Endodermal cell (in vitro differentiated cells): ENCODE measurements around the gene KLHL9. TPM values are rescaled to one million over a fixed set of nuclear protein-coding genes. Genes with fewer than 3 reads are reported as not detected.

Experiments
- DNase-seq: peaks from one replicate; pipeline ENCODE4 v3.0.0-alpha.2; 2017
- H3K27ac ChIP-seq: 2 replicates; pipeline ENCODE4 v1.5.1; 2013; ENCODE audit warnings: mild to moderate bottlenecking, low read depth, low read length, moderate library complexity
- H3K27me3 ChIP-seq: 2 replicates; pipeline ENCODE4 v1.6.1; 2013; ENCODE audit warnings: mild to moderate bottlenecking, low read length, moderate library complexity; ENCODE audit not compliant: insufficient read depth, control insufficient read depth, poor library complexity, severe bottlenecking
- H3K36me3 ChIP-seq: 2 replicates; pipeline ENCODE4 v1.7.0; 2013; ENCODE audit warnings: mild to moderate bottlenecking, low read length, moderate library complexity; ENCODE audit not compliant: control insufficient read depth, insufficient read depth
- H3K4me1 ChIP-seq: one replicate; pipeline ENCODE4 v1.7.0; 2013; ENCODE audit warnings: low read length; ENCODE audit not compliant: control insufficient read depth, insufficient read depth
- H3K4me3 ChIP-seq: 2 replicates; pipeline ENCODE4 v1.5.1; 2013; ENCODE audit warnings: mild to moderate bottlenecking, low read length, moderate library complexity
- H3K9ac ChIP-seq: 2 replicates; pipeline ENCODE4 v1.6.1; 2013; ENCODE audit warnings: mild to moderate bottlenecking, low read length, moderate library complexity; ENCODE audit not compliant: poor library complexity, severe bottlenecking; ENCODE audit errors: extremely low read depth
- H3K9me3 ChIP-seq: 2 replicates; pipeline ENCODE4 v1.6.1; 2013; ENCODE audit warnings: mild to moderate bottlenecking, low read length, moderate library complexity; ENCODE audit not compliant: control insufficient read depth
- H3K27ac Mint-ChIP-seq: 2 replicates; pipeline ENCODE4 v1.8.0; 2020; ENCODE audit warnings: mixed read lengths
- H3K27me3 Mint-ChIP-seq: 2 replicates; pipeline ENCODE4 v1.8.0; 2021; ENCODE audit warnings: mild to moderate bottlenecking, mixed read lengths; ENCODE audit not compliant: insufficient read depth
- H3K36me3 Mint-ChIP-seq: 2 replicates; pipeline ENCODE4 v1.8.0; 2020; ENCODE audit warnings: low read depth, mixed read lengths
- H3K4me1 Mint-ChIP-seq: 2 replicates; pipeline ENCODE4 v1.8.0; 2020; ENCODE audit warnings: mixed read lengths
- H3K4me3 Mint-ChIP-seq: 2 replicates; pipeline ENCODE4 v1.8.0; 2020; ENCODE audit warnings: mild to moderate bottlenecking, moderate library complexity, mixed read lengths
- H3K9me3 Mint-ChIP-seq: 2 replicates; pipeline ENCODE4 v1.8.0; 2020; ENCODE audit warnings: mild to moderate bottlenecking, mixed read lengths
- whole genome bisulfite sequencing, 2 experiments: methylation state at CpG; one replicate each; pipeline versions ENCODE4 v1.1.5 to v1.1.7; 2013; ENCODE audit warnings: missing lambda C conversion rate in 2 of 2, mixed read lengths in 1 of 2; ENCODE audit not compliant: insufficient coverage in 1 of 2, insufficient read length in 1 of 2; 5-methylcytosine and 5-hydroxymethylcytosine counted together
- total RNA-seq, 2 donors: library from RNA; stranded (reverse); fragmentation: NEBNext Ultra II Directional in 1 of 2; extraction: Animal tissue kit (Norgen Biotek cat#: 25700) in 1 of 2; gene quantifications; 2 replicates in 1 of 2; 3 replicates in 1 of 2; pipeline ENCODE4 v1.2.1, GENCODE V29; 2021
- TF ChIP-seq, protein P1 (sequence below): fragments of 200-600 bp; sonication (generic); conservative IDR thresholded peaks from 2 replicates; pipeline ENCODE4 v1.5.0; 2021; ENCODE audit warnings: antibody characterized with exemption, mild to moderate bottlenecking

Gene KLHL9
- total RNA-seq, 2 donors from 2014 or later, result 24.6 to 32.0 TPM

DNA sequence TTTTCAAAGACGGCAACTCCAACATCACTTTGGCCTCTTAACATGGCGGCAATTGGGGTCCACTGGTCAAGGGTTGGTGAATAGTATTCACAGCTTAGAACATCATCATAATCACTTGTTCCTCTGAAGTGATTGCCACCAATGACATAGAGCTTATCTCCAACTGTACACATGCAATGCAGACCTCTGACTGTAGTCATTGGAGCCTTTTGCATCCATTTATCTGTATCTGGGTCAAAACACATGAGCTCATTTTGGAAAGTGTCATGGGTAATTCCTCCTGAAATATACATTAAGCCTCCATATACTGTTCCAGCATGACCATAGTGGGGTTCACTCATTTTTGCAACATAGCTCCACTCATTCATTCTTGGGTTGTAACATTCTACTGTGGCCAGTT, 2.0 kb downstream of the KLHL9 start:
- Histone ChIP-seq H3K4me1 (peaks cover 7% of the 10 kb centered on the region), H3K9me3 (no peaks in the 10 kb centered on the region)

DNA sequence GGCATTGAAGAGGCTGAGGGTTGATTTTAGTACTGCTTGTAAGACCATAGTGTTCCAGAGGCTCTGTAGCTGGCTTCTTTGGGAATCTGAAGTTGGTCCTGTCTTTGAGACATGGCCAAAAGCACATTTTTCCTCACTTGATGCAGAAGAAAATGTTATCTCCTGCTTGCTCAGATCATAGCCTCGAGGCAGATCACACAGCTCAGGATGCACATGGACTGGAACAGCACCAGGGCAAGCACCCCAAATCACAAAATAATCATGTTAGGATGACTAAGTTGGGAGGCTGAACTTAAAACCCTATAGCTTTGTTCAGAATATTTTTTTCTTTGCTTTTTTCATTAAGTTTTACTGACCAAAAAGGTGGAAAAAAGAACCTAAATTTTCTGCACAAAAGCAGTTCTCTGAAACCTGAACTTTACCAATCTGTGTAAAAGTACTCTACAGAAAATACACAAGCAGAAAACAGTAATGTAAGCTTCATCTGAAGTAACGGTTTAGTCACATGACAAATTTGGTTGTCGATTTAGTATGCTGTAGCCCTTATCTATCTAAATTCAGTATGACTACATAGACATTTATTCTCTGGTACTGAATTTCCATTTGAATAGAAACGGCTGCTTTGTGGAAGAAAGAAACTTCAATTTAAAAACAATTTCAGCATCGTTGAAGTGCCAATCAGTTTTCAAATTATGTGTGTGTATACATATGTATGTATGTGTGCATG, 3.4 kb downstream of the KLHL9 start:
- TF ChIP-seq, protein P1, sequence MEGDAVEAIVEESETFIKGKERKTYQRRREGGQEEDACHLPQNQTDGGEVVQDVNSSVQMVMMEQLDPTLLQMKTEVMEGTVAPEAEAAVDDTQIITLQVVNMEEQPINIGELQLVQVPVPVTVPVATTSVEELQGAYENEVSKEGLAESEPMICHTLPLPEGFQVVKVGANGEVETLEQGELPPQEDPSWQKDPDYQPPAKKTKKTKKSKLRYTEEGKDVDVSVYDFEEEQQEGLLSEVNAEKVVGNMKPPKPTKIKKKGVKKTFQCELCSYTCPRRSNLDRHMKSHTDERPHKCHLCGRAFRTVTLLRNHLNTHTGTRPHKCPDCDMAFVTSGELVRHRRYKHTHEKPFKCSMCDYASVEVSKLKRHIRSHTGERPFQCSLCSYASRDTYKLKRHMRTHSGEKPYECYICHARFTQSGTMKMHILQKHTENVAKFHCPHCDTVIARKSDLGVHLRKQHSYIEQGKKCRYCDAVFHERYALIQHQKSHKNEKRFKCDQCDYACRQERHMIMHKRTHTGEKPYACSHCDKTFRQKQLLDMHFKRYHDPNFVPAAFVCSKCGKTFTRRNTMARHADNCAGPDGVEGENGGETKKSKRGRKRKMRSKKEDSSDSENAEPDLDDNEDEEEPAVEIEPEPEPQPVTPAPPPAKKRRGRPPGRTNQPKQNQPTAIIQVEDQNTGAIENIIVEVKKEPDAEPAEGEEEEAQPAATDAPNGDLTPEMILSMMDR, result no peak
- DNase-seq, result no peak
- H3K27me3 ChIP-seq, result no peaks in the 10 kb centered on the region
- peaks cover 44% of the 10 kb centered on the region for H3K36me3 ChIP-seq
- Mint-ChIP-seq H3K27me3 (no peaks in the 10 kb centered on the region), H3K4me1 (peaks cover 28% of the 10 kb centered on the region), H3K27ac (no peak overlapping the region), H3K4me3 (no peak overlapping the region), H3K9me3 (no peaks in the 10 kb centered on the region), H3K36me3 (peaks cover 21% of the 10 kb centered on the region)
- H3K9ac ChIP-seq, result no peak overlapping the region
- H3K9me3 ChIP-seq, result no peaks in the 10 kb centered on the region
- no peak overlapping the region for H3K27ac ChIP-seq
- peaks cover 7% of the 10 kb centered on the region for H3K4me1 ChIP-seq
- peak overlapping the region; percentile 89 for H3K4me3 ChIP-seq
- 83 to 90% methylated on average over 3 to 5 of the region's 5 CpGs for WGBS, 2 experiments

More for the DNA sequence above, 2.0 kb downstream of the KLHL9 start:
- H3K27ac Mint-ChIP-seq, result no peak overlapping the region
- H3K9ac ChIP-seq, result no peak overlapping the region
- peaks cover 28% of the 10 kb centered on the region for H3K4me1 Mint-ChIP-seq
- peaks cover 44% of the 10 kb centered on the region for H3K36me3 ChIP-seq
- TF ChIP-seq, protein P1, result no peak
- WGBS, 2 experiments, result 90 to 100% methylated on average over 1 to 2 of the region's 2 CpGs
- peaks cover 3% of the 10 kb centered on the region for H3K27me3 Mint-ChIP-seq
- H3K36me3 Mint-ChIP-seq, result peaks cover 21% of the 10 kb centered on the region
- no peaks in the 10 kb centered on the region for H3K9me3 Mint-ChIP-seq
- DNase-seq, result no peak
- H3K4me3 ChIP-seq, result peak overlapping the region; percentile 89
- peak overlapping the region; percentile 90 for H3K4me3 Mint-ChIP-seq
- H3K27me3 ChIP-seq, result peaks cover 3% of the 10 kb centered on the region
- H3K27ac ChIP-seq, result no peak overlapping the region

DNA sequence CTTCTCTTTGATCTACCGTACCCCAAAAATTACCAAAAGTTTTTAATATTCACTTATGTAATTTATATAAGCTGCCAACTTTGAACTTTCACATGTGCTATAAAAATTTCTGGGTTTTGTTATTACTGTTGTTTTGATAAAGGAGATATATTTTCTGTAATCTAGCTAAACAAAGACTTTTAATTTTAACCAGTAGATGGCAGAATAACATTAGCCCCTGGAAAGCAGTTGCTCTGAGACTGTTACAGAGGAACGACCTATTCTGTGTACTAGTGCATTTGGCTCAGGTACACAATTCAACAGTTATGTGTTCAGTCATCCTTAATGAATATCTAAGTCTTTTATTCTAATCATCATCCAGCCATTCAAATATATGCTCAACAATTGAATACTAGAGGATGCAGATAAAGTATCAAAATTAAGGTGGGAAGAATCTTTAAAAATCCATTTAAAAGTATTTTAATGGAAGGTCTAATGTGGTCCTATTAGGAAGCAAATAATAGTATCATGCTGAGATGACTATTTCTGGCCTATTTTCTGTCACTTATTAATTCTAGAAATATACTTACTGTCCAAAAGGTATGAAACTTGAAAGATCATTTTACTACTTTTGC, 8.6 kb downstream of the KLHL9 start:
- Mint-ChIP-seq H3K36me3 (peaks cover 18% of the 10 kb centered on the region), H3K4me1 (peaks cover 6% of the 10 kb centered on the region), H3K9me3 (no peaks in the 10 kb centered on the region), H3K27me3 (no peaks in the 10 kb centered on the region), H3K4me3 (no peak overlapping the region), H3K27ac (no peak overlapping the region)
- no peak overlapping the region for H3K4me3 ChIP-seq
- DNase-seq, result no peak
- no peak overlapping the region for H3K27ac ChIP-seq
- H3K4me1 ChIP-seq, result no peaks in the 10 kb centered on the region
- H3K9me3 ChIP-seq, result no peaks in the 10 kb centered on the region
- no peaks in the 10 kb centered on the region for H3K27me3 ChIP-seq
- WGBS, 2 experiments, result 0 to 15% methylated on average over 1 of the region's 2 CpGs
- no peak overlapping the region for H3K9ac ChIP-seq
- peaks cover 51% of the 10 kb centered on the region for H3K36me3 ChIP-seq
- TF ChIP-seq, protein P1, result peak; percentile 88
